Purkinje cell (primary cell): Measurements from ENCODE around the gene SAYSD1. TPM values are rescaled to one million over a fixed set of nuclear protein-coding genes. Genes with fewer than 3 reads are reported as not detected.

Source experiments
- polyA plus RNA-seq: library from polyadenylated mRNA; unstranded; fragments of >200 nt; fragmentation: Nextera tagmentation; gene quantifications from 2 replicates; pipeline ENCODE4 v1.2.1, GENCODE V29; 2014

SAYSD1 gene
- polyA plus RNA-seq, result 6.7 and 10.4 TPM in 2 replicates

GRCh38 chr6:39114704-39115599 lies at the start of gene SAYSD1:
SAYSD1 (minus strand) TSS chr6:39115186; CDS start chr6:39115089, 97 bp downstream.

Other genes with a start within 250 kb of the SAYSD1 start
- not detected in 2 replicates for gene GLP1R, start 66.4 kb downstream of the SAYSD1 start, polyA plus RNA-seq
- not detected in 2 replicates for gene KCNK5, start 114.3 kb upstream of the SAYSD1 start, polyA plus RNA-seq
- not detected in 2 replicates for gene KCNK17, start 199.2 kb upstream of the SAYSD1 start, polyA plus RNA-seq
- gene KCNK16, start 207.5 kb upstream of the SAYSD1 start, polyA plus RNA-seq, result not detected in 2 replicates